Activated CD8-positive, alpha-beta memory T cell treated with anti-CD3 and anti-CD28 coated beads for 4 hours (primary cell): ENCODE measurements around the gene BSND.

Experiments used
- DNase-seq, 2 donors: peaks; one replicate each; pipeline ENCODE4 v3.0.0-alpha.2; 2020; ENCODE audit warnings: low read depth in 2 of 2

The BSND gene

DNA sequence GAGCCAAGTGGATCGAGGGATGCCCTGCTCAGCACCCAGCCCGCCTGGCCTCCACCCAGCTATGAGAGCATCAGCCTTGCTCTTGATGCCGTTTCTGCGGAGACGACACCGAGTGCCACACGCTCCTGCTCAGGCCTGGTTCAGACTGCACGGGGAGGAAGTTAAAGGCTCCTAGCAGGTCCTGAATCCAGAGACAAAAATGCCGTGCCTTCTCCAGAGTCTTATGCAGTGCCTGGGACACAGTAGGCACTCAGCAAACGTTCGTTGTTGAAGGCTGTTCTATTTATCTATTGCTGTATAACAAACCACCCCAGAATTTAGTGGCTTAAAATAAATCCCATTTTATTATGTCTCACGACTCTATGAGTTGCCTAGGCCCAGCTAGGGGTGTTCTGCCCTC, 6.8 kb upstream of the BSND start:
- no peak for DNase-seq

DNA sequence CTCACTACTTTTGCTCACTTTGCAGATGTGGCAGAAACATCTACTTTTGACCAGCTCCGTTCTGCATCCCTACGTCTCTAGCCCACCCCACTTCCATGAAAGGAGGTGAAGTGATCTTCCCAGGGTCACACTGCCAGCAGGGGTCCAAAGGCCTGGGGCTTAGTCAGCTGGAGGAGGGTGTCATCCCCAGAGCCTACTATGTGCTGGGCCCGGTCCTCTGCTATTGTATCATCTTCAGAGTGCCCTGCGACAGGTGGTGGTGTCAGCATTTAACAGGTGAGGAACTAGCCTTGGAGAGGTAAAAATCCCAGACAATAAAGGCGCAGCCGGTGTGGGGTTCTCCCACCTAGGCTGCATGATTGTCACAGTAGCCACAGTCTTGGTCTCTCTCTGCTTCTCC, 5.6 kb upstream of the BSND start:
- DNase-seq = no peak

DNA sequence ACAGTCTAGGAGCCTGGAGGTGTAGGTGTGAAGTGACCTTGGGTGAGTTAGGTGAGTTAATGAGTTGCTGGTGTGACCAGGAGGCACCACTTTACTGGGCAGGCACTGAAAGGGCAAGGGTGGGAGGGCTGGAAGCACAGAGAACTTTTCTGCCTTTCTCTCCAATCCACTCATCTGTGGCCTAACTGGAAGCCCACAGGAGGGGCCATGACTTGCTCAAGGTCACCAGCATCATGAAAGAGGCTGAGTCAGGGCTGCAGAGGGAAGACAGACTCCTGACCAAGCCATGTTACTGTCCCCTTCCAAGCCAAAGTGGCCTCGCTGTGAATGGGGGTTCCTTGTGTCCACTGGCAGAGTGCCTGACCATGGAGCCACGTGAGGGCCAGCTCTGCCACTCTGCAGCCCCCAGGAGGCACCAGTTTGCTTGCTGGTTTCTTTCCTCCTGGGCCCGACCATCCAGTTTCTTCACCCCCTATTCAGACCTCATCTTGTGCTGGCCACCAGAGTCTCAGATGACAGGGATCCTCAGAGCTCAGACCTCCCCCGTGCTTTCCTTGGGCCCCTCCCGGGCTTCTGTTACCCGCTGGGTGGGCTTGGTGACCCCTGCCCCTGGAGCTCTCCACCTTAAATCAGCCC, 4.3 kb upstream of the BSND start:
- no peak for DNase-seq

DNA sequence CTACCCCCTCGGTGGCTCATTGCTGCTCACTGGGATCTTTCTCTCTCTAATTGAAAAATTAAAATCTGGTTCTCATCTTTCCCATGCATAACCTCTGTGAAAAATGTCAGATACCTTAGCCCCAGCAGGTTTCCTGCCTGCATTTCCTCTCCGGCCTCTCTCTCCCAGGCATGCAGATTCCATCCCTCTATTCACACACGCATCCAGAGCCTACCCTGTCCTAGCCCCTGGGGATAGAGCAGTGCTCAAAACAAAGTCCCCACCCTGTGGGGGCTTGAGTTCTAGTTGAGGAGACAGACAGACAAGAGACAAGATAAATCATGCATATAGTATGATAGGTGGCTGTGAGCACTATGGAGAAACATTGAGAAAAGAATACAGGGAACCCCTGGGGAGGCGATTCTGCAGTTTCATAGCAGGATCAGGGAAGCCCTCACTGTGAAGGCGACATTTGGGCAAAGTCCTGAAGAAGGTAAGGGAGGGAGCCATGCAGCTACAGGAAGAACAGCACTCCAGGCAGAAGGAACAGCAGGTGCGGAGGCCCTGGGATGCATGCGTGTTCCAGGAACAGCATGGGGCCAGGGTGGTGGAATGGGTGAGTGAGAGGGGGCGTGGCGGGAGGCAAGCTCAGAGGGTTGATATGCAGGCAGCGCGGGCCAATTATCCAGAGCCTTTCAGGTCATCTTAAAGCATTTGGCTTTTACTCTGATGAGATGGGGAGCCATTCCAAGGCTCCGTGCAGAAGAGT, 3.5 kb upstream of the BSND start:
- no peak for DNase-seq

DNA sequence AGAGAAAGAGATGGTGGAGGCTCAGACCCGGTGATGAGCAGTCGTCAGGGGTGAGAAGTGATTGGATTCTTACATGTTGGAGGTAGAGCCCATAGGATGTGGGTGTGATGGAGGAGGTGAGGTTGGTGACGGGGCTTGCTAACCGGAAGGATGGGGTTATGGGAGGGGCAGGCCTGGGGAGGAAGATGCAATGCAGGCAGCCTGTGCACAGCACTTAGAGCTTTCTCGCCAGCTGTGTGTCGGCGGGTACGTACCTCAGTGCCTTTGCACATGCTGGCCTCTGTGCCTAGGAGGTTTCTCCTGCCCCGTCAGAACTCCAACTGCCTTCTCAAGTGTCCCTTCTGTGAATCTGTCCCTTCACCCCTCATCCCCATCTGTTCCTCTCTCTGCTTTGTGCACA, 2.9 kb upstream of the BSND start:
- no peak for DNase-seq

DNA sequence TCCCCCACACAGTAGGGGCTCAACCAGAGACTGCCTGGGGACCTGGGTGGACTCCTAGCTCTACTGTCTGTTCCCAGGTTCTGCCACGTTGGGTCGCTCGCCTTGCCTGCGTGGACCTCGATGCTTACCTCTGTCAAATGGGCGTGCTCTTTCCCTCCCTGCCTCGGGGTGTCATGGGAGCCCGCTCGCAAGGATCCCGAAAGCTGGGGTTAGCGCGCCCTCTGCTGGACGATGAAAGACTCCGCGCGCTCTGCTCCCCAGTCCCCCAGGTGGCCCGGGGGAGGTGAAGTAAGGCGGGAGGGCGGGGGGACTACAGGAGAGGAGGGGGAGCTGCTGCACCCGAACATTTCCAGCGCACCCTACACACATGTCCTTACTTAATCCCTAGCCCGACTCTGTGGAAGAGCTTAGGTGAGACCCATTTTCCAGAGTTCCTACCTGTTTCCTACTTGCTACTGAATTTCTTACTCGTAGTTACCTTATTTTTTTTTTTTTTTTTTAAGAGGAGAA, 2.3 kb upstream of the BSND start:
- DNase-seq = peak; percentile 36 to 60

DNA sequence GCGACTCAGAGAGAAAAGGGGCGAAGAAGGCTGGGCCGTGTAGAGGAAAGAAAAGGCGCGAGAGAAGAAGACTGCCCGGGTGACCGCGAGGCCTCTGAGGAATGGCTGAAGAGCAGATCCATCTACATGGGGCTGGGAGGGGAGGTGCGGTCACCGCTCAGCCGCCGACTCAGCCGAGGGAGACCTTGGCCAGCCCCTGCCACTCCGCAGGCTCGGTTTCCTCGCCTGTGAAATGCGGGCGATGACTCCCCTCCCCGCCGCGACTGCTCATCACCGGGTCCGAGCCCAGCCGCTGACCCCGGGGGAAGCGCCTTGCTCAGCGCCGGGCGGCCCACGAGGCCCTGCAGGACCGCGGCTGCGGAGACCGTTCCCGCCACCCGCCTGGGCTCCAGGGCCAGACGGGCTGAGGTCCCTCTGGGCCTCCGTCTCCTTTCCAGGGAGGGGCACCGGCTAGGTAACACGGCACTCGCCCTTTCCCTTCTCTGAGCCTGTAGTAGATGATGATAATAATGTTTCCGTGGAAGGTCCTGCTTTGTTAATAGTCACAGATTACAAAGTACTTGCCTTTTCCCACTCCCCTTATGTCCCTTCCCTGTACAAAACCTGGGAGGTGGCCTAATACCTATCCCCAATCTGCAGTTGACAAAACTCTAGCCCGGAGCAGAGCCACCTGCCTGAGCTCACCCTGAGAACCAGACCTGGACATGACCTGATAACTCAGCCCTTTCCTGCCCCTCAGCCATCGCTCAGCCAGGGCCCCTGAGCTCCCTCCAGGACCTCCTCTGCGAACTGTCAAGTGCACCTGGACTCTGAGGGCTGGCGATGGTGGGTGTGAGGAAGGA, 1.6 kb upstream of the BSND start:
- no peak for DNase-seq

DNA sequence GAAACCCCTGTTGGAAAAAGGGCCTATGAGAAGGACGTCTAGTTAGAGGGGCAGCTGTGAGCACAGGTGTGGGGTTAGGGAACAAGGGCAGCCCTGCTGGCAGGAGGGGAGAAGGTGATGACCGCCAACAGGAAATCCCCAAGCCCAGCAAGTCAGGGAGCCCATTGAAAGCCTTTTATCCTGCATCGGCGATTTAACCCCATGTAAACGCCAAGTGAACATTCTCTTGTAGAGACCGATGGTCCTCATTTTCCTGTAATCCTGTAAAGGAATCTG, 1.1 kb upstream of the BSND start:
- DNase-seq = no peak

DNA sequence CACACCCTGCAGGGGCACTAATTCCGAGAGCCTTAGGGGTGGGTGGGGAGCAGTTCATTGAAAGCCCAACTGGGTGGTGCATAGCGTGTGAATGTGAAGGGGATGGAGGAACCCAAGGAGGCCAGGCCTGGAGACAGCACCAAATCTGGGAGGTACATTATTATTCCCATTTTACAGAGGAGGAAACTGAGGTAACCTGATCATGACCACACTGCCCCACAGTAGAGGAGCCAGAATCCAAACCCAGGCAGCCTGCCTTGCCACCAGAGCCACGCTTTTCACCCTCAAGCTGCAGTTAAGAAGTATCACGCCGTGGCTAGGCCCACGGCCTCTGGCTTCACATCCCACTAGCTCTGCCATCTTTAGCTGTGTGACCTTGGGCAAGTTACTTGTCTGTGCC, 633 bp upstream of the BSND start:
- no peak for DNase-seq

DNA sequence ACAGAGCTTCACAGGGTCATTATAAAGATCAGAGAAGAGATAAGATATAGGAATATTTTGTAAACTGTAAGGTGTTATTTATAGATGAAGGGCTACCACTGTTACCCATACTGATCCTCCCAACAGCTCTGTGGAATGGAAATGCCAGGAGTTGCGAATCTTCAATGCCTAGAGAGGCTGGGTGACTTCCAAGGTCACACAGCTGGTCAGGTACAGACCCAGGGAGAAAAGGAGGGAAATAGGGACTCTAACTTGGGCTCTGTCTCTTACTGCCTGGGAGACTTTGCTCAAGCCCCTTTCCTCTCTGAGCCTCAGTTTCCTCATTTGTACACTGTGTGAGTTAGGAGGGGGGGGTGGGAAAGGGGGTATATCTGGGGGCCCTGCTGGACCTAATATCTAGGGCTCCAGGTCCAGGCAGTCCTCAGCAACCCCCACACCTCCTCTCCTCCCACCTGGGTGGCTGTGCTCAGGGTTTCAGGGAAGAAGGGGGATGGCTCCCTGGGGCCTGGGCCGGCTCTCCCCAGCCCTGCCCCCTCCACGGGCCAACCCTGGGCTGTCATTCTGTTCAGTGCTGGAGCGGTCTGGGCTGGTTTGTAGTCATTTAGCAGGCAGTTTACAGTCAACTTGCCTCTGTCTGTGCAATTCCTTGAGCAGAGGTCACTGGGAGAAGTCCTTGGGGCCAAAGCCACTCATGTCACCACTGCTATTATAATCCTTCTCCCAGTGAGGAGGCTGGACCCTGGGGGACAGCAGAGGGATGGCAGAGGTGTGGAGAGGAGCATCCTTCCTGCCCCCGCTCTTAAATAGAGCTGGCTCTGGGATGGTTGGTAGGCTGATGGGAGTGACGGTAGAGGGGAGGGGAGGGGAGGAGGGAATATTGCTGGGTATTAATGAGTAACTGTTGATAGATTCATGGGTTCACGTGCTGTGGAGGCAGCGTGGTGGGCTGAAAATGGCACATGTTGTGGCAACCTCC, 1.7 kb downstream of the BSND start:
- no peak for DNase-seq

DNA sequence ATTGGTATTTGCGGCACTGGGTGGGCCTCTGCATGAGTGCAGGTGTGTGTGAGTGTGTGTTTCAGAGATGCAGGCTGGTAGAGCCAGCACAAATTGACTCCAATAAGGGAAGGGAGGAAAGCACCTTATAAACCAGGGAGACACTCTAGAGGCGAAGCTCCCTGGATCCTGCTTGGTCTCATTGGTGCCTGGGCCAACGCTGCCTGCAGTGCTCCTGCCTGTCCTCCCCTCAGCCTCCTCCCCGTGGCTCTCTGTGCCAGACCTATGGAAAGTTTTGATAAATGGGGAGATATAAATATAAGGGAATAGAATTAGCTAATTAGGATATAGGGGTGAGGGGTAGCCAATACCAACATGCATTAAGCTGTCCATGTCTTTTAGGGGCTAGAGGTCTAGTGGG, 2.6 kb downstream of the BSND start:
- DNase-seq = no peak

DNA sequence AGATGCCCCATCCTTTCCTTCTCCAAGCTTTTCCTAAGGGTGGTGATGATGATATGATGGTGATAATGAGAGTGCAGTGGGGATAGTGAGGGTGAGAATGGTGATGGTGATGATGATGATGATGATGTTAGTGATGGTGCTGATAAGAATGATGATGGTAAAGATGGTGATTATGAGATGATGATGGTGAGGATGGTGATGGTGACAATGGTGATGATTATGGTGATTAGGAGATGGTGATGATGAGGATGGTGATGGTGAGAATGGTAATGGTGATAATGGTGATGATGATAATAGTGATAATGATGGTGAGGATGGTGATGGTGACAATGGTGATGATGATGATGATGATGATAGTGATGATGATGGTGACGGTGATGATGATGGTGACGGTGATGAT, 4.0 kb downstream of the BSND start:
- DNase-seq = no peak

DNA sequence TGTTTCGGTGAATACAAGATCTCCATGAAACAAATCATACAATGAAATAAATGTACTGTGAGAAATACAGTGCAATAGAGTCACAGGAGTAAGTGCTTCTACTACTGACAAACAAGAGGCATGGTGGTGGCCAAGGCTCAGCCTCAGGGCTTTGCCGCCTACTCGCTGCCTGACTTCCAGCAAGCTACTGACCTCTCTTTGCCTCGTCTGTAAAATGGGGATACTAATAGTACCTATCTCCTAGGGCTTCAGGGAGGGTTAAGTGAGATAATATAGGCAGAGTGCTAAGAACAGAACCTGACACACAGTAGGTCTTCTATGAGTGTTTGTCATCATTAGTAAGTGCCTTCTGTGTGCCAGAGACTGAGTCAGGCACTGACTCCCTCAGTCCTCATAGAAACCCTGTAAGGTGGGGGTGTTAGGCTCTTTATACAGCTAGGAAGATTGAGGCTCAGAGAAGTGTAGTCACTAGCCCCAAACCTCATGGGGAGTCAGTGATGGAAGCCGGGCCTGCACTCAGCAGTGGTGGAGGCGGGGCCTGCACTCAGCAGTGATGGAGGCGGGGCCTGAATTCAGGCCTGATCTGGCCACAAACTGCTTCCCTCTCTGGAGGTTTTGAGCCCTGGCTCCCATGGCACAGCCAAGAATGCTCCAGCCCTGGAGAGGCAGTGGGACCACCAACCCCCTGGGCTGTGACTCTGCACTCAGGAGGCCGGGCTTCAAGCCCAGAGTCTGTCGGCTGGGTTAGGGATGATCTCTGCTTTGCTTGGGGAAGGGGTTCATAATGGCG, 6.8 kb downstream of the BSND start:
- no peak for DNase-seq

DNA sequence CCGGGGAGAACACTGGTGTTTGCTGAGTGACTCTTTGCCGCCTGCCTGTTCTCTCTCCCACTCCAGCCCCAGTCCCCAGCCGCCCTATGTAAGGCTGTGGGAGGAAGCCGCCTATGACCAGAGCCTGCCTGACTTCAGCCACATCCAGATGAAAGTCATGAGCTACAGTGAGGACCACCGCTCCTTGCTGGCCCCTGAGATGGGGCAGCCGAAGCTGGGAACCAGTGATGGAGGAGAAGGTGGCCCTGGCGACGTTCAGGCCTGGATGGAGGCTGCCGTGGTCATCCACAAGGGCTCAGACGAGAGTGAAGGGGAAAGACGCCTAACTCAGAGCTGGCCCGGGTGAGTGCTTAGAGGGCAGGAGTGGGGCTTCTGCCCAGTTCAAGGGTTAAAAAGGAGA, 8.2 kb downstream of the BSND start:
- no peak for DNase-seq

DNA sequence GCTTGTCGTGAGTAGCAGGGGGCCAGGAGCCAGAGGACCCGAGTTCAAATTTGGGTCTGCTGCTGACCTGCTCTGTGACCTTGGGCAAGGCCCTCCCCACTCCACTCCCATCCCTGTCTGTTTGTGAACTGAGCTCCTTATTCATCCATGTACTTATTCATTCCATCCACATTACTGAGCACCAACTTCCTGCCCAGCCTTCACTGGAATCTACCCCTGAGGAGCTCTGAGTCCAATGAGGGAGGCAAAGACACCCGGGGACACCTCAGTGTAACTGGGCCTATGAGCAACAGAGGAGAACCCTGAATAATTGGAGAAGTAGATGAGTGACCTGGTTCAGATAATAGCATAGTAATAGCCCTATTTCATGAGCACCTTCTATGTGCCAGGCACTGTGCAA, 8.9 kb downstream of the BSND start:
- no peak for DNase-seq

DNA sequence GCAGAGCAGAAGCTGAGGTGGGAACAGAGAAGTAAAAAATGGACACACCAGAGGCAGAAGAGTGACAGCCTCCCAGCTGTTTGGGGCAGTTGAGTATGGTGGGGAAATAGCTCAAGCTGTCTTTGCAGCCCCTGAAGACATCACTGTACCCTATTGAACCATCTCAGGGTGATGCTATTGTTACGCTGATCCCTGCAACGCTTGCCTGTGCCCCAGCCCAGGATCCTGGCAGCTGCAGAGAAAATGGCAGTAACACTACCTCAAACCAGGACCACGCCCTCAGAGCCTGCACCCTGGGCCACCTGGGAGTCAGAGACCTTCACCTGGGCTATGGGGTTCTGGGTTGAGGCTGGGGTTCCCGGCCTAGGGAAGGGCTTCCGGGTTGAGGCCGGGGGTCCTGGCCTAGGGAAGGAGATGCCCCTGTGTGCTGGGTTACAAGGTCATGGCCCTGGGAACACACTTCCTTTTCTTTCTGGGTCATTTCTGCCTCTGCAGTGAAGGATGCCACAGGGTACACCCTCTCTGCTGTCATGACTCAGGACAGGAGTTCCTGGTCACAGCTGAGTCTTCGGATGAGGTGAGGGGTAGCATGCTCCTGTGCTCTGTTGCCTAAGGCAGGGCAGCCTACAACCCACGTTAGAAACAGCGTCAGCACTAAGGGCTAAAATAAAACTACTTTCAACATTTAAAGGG, 11.6 kb downstream of the BSND start:
- no peak for DNase-seq

DNA sequence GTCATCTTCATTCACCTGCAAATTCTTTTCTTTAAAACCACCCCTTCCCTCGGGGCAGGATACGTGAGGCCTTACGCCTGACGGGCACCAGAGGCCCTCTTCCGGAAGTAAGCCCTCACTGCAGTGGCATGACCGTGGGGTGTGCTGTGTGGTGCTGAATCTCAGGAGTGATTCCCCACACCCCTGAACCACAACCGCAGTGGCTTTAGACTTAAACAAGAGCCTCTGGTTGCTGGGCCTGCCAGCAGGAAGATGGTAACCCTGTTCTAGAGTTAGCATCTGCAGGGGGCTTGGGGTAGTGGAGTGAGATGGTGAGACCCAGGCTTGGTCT, 12.1 kb downstream of the BSND start:
- no peak for DNase-seq

DNA sequence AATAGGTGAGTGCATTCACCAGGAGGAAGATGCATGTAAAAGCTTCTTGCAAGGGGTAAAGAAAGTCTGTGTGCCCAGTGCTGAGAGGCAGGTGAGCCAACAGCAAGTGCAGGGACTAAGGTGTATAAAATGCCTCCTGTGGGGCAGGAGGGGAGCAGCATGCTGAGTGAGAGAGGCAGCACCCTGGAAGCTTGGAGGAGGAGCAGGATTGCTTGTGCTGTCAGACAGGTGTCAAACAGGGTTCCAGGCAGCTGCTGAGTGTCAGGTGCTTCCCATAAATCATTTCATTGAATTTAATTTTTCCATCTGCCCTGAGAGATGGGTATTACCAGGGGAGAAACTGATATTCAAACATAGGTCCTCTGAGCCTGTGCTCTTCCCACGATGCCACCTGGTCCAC, 13.9 kb downstream of the BSND start:
- no peak for DNase-seq

DNA sequence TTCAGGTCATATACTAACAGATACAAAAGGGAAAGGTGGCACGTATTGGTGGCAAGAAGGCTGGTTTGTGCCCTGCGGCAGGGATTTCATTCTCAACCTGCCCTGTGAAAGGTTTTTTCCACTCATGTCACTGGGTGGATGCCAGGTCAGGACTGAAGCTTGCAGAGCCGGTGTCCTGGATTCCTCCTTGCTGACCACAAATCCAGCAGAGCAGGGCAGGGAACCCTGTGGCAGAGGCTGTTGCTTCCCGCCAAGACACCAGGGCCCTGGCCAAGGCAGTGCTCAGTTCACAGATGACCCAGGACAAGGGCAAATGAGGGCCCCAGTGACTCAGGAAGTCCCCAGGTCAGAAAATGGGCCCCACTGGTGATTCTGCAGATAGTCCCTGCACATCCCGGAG, 16.4 kb downstream of the BSND start:
- no peak for DNase-seq
